ENCODE measurements around the gene ZNF593. TPM values are rescaled to one million over a fixed set of nuclear protein-coding genes. Genes with fewer than 3 reads are reported as not detected.

ZNF593 gene
- total RNA-seq, 1 experiment from 2014 or later, result 22.2 TPM

DNA sequence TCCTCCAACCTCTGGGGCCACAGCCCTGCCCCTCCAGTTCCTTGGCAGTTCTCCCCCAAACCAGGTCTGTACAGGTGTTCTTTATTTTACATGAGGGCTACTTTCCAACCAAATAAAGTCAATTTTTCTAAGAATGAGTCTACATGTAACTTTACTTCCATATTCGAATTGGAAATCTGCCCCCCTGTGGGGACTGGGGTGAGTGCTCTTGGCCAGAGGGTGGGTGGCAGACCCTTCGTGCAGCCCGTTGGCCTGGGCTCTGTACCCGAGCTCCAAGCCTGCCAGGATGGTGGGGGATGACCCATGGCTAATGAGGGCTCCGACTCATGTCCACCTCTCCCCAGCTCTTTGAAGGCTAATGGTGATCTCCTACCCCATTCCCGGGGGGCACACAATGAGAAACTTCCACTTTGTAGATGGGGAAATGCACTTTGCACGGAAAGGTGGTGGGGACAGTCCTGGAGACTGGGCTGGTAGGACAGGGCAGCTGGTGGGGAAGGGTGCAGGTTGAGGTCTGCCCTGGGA lies 20.1 kb downstream of the ZNF593 start:
- Mint-ChIP-seq H3K36me3 (ENCODE audit: insufficient read depth, unreplicated experiment) (peaks cover 6% of the 10 kb centered on the region), H3K27me3 (ENCODE audit: unreplicated experiment) (peaks cover 14% of the 10 kb centered on the region), H3K4me3 (ENCODE audit: low read depth, unreplicated experiment) (no peak overlapping the region), H3K4me1 (ENCODE audit: low read depth, unreplicated experiment) (no peaks in the 10 kb centered on the region), H3K27ac (ENCODE audit: unreplicated experiment) (no peak overlapping the region), H3K9me3 (ENCODE audit: low read depth, unreplicated experiment) (no peaks in the 10 kb centered on the region)
- BruUV-seq (replicated peaks), result no TSS peak
- intact Hi-C loops (cut with micrococcal nuclease; ENCODE audit: unreplicated experiment), result no loop called here
- TF ChIP-seq CTCF (IDR thresholded peaks at IDR 0.05; ENCODE audit: unreplicated experiment), result no peak
- no peak for DNase-seq
- CTCF ChIA-PET, result interaction anchor here (0.6 to 1.0 kb wide), 3 partner anchors 12 to 209 kb away, joined by 3 to 4 read pairs (median 4); partner anchors contain the start of genes CEP85 and CNKSR1

- H3K27ac Mint-ChIP-seq (ENCODE audit: unreplicated experiment), result no peak within 1 kb of the TSS
- H3K36me3 Mint-ChIP-seq (ENCODE audit: insufficient read depth, unreplicated experiment), result peaks cover 6% of the 10 kb centered on the region
- H3K4me1 Mint-ChIP-seq (ENCODE audit: low read depth, unreplicated experiment), result no peaks in the 10 kb centered on the region
- no peak for TF ChIP-seq CTCF (IDR thresholded peaks at IDR 0.05; ENCODE audit: unreplicated experiment)
- no TSS peak for BruUV-seq (replicated peaks)
- CTCF ChIA-PET, result interaction anchor here (0.6 to 1.0 kb wide), 3 partner anchors 13 to 209 kb away, joined by 3 to 4 read pairs (median 4); partner anchors contain the start of genes CEP85 and CNKSR1
- intact Hi-C loops (cut with micrococcal nuclease; ENCODE audit: unreplicated experiment), result no loop called here
- peaks cover 18% of the 10 kb centered on the region for H3K27me3 Mint-ChIP-seq (ENCODE audit: unreplicated experiment)
- no peaks in the 10 kb centered on the region for H3K9me3 Mint-ChIP-seq (ENCODE audit: low read depth, unreplicated experiment)
- no peak for DNase-seq
- no peak within 1 kb of the TSS for H3K4me3 Mint-ChIP-seq (ENCODE audit: low read depth, unreplicated experiment)
Measured at GRCh38 chr1:26190373-26190987, 20.8 kb downstream of the ZNF593 start, which contains the start of gene CATSPER4. TSS of gene CATSPER4 (plus strand) at chr1:26190602. CDS start at chr1:26190628, 26 bp downstream.

- no peak for DNase-seq
- CTCF ChIA-PET, result interaction anchor here (0.6 to 0.7 kb wide), 2 partner anchors 361 to 430 kb away, joined by 3 to 8 read pairs; no protein-coding TSS in a partner anchor
- H3K4me1 Mint-ChIP-seq (ENCODE audit: low read depth, unreplicated experiment), result no peaks in the 10 kb centered on the region
- peaks cover 31% of the 10 kb centered on the region for H3K27me3 Mint-ChIP-seq (ENCODE audit: unreplicated experiment)
- TF ChIP-seq CTCF (IDR thresholded peaks at IDR 0.05; ENCODE audit: unreplicated experiment), result no peak
- H3K27ac Mint-ChIP-seq (ENCODE audit: unreplicated experiment), result no peak overlapping the region
- no peaks in the 10 kb centered on the region for H3K36me3 Mint-ChIP-seq (ENCODE audit: insufficient read depth, unreplicated experiment)
- BruUV-seq (replicated peaks), result no TSS peak
- intact Hi-C loops (cut with micrococcal nuclease; ENCODE audit: unreplicated experiment), result no loop called here
- H3K4me3 Mint-ChIP-seq (ENCODE audit: low read depth, unreplicated experiment), result no peak overlapping the region
- no peaks in the 10 kb centered on the region for H3K9me3 Mint-ChIP-seq (ENCODE audit: low read depth, unreplicated experiment)
Measured at GRCh38 chr1:26191739-26192138, 22.0 kb downstream of the ZNF593 start.

DNA sequence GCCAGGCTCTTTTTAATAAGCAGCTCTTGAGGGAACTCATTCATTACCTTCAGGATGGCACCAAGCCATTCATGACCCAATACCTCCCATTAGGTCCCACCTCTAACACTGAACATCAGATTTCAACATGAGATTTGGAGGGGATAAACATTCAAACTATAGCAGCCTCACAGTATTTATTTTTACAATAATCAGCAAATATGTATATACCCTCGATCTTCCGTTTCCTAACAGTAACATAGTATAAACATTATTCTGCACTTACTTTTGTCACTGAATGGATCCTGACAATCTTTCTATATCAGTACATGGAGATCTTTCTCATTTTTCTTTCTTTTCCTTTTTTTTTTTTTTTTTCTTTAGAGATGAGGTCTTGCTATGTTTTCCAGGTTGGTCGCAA lies 26.1 kb downstream of the ZNF593 start:
- peaks cover 69% of the 10 kb centered on the region for H3K27me3 Mint-ChIP-seq (ENCODE audit: unreplicated experiment)
- no peak overlapping the region for H3K27ac Mint-ChIP-seq (ENCODE audit: unreplicated experiment)
- TF ChIP-seq CTCF (IDR thresholded peaks at IDR 0.05; ENCODE audit: unreplicated experiment), result no peak
- no peaks in the 10 kb centered on the region for H3K36me3 Mint-ChIP-seq (ENCODE audit: insufficient read depth, unreplicated experiment)
- CTCF ChIA-PET, result no interaction called here
- H3K4me1 Mint-ChIP-seq (ENCODE audit: low read depth, unreplicated experiment), result no peaks in the 10 kb centered on the region
- intact Hi-C loops (cut with micrococcal nuclease; ENCODE audit: unreplicated experiment), result no loop called here
- DNase-seq, result no peak
- no peaks in the 10 kb centered on the region for H3K9me3 Mint-ChIP-seq (ENCODE audit: low read depth, unreplicated experiment)
- no peak overlapping the region for H3K4me3 Mint-ChIP-seq (ENCODE audit: low read depth, unreplicated experiment)
- BruUV-seq (replicated peaks), result no TSS peak
